ENCODE results near the gene NACC1. TPM values are rescaled to one million over a fixed set of nuclear protein-coding genes. Genes with fewer than 3 reads are reported as not detected.

Gene NACC1
- total RNA-seq, 2 donors from 2014 or later = 53.6 to 76.0 TPM

DNA sequence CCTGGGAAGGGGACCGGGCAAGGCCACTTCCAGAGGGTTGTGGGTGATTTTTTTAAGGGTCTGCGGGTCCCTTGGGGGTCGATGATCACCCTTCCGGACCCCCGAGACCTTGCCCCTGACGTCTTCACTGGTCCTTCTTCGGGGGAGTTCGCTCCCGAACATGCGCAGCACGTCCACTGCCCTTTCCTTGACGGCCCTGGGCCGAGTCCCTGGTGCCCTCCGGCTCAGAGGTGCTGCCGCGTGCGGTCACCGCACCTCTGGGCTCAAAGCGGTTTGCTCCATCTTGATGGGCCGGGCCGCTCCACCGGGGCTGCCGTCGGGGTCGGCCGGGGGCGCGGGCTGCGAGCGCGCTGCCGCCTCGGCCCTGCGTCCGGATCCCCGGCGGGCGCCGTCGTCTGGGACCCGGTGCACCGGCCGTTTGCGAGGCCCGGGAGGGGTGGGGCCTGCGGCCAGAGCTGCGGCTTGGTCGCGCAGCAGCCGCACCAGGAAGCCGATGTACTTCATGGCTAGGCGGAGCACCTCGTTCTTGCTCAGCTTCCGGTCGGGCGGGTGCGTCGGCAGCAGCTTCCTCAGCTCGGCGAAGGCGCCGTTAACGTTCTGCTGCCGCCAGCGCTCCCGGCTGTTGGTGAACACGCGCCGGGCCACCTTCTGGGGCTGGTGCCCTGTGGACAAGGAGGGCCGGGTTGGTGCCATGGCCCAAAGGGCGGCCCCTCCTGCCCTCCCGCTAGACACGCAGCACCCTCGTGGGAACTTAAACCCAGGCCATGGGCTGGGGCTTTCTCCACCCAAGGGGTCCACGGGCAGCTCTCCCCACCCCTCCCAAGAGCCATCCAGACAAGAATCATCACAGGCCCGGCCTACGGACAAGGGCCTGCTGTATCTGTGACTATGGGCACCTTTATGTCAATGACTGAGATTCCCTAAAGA lies 18.7 kb upstream of the NACC1 start:
- Mint-ChIP-seq H3K4me1 (ENCODE audit: low read depth) (peaks cover 62% of the 10 kb centered on the region), H3K27me3 (ENCODE audit: low read depth) (peaks cover 33% of the 10 kb centered on the region), H3K27ac (peak overlapping the region; percentile 86), H3K9me3 (peaks cover 0 to 5% of the 10 kb centered on the region in 2 donors), H3K36me3 (ENCODE audit: insufficient read depth in 2 of 2) (peaks cover 0 to 5% of the 10 kb centered on the region in 2 donors), H3K4me3 (peak overlapping the region; percentile 84 to 90)
- peak; percentile 87 to 89 for DNase-seq
- ATAC-seq (replicated peaks in 1 of 2) = peak; percentile 62 to 69

DNA sequence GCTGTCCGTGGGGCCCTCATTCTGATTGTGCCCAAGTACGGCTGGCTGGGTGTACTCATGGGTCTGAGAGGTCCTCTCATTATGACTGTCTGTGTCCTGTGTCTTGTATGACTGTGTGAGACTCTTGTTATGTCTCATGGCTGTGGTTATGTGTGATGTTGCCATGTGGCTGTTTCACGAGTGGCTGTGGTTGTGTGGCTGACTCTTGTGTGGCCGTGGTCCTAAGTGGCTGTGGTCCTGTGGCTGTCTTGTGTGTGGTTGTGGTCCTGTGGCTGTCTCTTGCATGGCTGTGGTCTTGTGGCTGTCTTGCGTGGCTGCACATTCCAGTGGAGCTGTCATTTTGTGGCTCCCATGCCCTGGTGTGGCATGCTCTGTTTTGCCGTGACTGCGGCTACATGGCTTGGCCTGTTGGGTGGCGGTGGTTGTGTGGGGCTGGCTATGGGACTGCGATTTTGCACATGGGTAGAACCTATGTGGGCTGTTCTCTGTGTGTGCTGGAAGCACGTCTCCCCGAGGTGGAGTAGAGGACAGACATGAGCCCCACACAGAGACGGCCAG lies 18.0 kb upstream of the NACC1 start:
- peaks cover 27% of the 10 kb centered on the region for H3K27me3 Mint-ChIP-seq (ENCODE audit: low read depth)
- H3K9me3 Mint-ChIP-seq = peaks cover 0 to 5% of the 10 kb centered on the region in 2 donors
- H3K4me3 Mint-ChIP-seq = peak overlapping the region; percentile 76 to 90
- H3K4me1 Mint-ChIP-seq (ENCODE audit: low read depth) = peaks cover 56% of the 10 kb centered on the region
- ATAC-seq (replicated peaks in 1 of 2) (peak; percentile 83 to 84), DNase-seq (peak; percentile 82 to 84)
- H3K36me3 Mint-ChIP-seq (ENCODE audit: insufficient read depth in 2 of 2) = peaks cover 0 to 5% of the 10 kb centered on the region in 2 donors
- H3K27ac Mint-ChIP-seq = peak overlapping the region; percentile 86

DNA sequence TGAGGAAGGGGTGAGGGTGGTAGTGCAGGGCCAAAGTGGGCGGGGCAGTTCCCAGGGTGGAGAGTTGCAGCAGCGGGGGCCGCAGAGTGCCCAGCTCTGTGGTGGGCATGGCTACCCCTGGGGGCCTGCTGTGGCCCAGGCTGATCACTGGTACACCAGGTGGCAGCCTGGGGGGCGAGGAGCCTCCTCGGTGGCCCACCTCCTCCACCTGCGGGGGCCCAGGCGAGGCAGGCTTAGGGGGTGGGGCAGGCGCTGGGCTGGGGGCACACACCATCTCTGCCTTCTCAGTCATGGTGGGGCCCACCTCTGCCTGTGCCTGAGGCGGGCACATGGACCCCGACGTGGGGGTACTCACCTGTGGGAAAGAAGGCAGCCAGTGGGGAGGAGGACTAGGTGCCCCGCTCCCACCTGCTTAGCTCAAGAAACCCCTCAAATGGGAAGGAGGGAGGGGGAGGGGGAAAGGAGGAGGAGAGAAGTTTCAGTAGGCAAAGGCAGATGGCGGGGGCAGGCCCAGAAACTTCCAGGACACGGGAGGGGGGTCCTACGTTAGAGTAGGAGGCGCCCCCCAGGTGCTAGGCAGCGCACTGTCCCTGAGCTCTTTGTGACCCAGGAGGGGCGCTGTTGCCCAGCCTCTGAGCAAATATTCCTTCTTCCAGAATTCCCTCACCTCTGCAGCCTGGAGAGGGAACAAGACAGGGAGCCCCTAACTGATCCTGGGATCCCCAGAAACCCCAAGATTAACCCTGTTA lies 17.0 kb upstream of the NACC1 start:
- H3K4me3 Mint-ChIP-seq = peak overlapping the region; percentile 36 to 43
- H3K4me1 Mint-ChIP-seq (ENCODE audit: low read depth) = peaks cover 52% of the 10 kb centered on the region
- ATAC-seq (replicated peaks in 1 of 2) (no peak), DNase-seq (no peak)
- no peak overlapping the region for H3K27ac Mint-ChIP-seq
- H3K36me3 Mint-ChIP-seq (ENCODE audit: insufficient read depth in 2 of 2) = peaks cover 0 to 5% of the 10 kb centered on the region in 2 donors
- peaks cover 0 to 5% of the 10 kb centered on the region in 2 donors for H3K9me3 Mint-ChIP-seq
- peaks cover 24% of the 10 kb centered on the region for H3K27me3 Mint-ChIP-seq (ENCODE audit: low read depth)

DNA sequence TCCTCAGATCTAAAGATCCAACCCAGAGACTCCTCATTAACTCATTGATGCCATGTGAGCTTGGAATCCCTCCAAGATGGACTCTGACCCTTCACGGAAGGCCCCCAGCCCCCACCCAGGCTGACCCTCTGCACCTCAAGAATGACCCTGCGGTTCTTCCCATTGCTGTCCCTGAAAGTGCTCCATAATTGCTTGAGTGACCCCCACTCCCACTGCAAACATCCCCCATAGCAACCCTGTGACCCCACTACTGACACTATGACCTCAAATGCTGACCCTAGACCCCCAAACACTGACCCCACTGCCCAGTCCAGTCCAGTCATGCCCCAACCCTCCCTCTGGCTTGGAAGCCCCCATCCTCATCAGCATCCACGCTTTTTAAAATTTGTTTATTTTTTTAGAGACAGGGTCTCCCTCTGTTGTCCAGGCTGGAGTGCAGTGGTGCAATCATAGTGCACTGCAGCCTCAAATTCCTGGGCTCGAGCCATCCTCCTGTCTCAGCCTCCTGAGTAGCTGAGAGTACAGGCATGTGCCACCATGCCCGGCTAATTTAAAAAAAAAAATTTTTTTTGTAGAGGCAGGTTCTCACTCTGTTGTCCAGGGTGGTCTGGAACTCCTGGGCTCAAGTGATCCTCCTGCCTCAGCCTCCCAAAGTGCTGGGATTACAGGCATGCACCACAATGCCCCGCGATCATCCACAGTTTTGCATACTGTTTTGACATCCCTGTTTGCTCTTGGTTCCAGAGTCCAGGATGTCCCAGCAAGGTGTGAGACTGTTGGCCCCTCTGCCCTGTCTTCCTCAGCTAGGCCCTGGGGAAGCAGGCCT lies 16.3 kb upstream of the NACC1 start:
- H3K4me3 Mint-ChIP-seq = peak overlapping the region; percentile 67 to 78
- peaks cover 18% of the 10 kb centered on the region for H3K27me3 Mint-ChIP-seq (ENCODE audit: low read depth)
- peaks cover 0 to 5% of the 10 kb centered on the region in 2 donors for H3K36me3 Mint-ChIP-seq (ENCODE audit: insufficient read depth in 2 of 2)
- ATAC-seq (replicated peaks in 1 of 2) (no peak), DNase-seq (no peak)
- peaks cover 48% of the 10 kb centered on the region for H3K4me1 Mint-ChIP-seq (ENCODE audit: low read depth)
- H3K27ac Mint-ChIP-seq = no peak overlapping the region
- H3K9me3 Mint-ChIP-seq = peaks cover 0 to 5% of the 10 kb centered on the region in 2 donors

DNA sequence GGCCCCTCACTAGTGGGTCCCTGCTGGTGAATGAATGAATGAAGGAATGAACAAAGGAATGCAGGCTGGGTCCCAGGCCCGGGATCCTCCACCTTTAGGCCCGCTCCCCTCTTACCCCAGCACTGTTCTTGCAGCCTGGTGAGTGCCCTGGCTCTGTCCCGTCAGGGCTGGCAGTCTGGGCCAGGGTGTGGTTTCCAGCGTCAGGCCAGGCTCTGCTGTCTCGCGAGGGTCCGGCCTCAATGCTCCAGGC lies 15.7 kb upstream of the NACC1 start:
- H3K36me3 Mint-ChIP-seq (ENCODE audit: insufficient read depth in 2 of 2) = peaks cover 0 to 5% of the 10 kb centered on the region in 2 donors
- peak overlapping the region; percentile 67 to 78 for H3K4me3 Mint-ChIP-seq
- ATAC-seq (replicated peaks in 1 of 2) = no peak
- peaks cover 0 to 5% of the 10 kb centered on the region in 2 donors for H3K9me3 Mint-ChIP-seq
- peaks cover 43% of the 10 kb centered on the region for H3K4me1 Mint-ChIP-seq (ENCODE audit: low read depth)
- no peak for DNase-seq
- no peak overlapping the region for H3K27ac Mint-ChIP-seq
- H3K27me3 Mint-ChIP-seq (ENCODE audit: low read depth) = peaks cover 12% of the 10 kb centered on the region

DNA sequence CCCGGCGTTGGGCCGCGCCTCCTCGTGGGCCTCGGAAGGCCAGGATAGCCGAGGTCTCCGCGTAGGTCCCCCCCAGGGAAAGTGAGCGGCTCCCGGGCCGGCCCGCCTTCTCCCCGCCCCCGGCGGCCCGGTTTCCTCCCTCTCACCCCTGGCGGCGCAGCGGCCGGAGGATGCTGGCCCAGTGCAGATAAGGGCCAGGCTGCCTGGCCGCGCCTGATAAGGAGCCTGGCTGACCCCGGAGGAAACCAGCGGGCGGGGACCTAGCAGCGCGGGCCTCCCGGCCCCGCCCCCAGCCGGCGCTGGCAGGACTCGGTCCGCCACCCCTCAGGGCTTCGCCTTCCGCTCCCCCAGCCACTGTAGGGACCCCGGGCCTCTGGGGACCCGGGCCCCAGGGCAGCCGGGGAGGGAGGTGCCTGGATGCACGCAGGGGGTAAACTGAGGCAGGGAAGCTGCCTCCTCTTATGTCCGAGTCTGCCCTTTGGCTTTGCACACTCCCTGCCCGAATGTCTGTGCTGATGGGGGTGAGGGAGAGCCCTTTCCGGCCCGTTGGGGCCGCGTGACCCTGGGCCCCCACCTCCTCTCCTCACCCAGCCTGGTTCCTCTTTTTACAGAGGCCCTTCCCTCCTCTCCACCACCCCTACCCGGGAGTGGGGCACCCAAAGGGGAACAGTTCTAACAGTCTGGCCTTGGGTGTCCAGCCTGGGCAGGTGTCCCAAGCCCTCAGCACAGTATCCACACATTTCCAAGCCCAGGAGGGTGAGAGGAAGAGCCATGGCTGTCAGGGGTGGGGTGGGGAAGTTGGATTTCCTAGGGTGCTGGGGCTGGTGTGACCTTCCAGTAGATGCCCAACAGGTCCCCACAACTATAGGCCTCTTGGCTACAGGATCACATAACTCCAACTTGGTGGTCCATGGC lies 15.1 kb upstream of the NACC1 start, which contains the start of gene LYL1:
TSS of gene LYL1 (minus strand) at position 193 of the 915 bp plus-strand sequence. CDS start 1,687 bp downstream, outside the sequence.
- Mint-ChIP-seq H3K4me1 (ENCODE audit: low read depth) (peaks cover 42% of the 10 kb centered on the region), H3K36me3 (ENCODE audit: insufficient read depth in 2 of 2) (peaks cover 3 to 5% of the 10 kb centered on the region in 2 donors), H3K4me3 (peak within 1 kb of the TSS; percentile 78), H3K27me3 (ENCODE audit: low read depth) (peaks cover 10% of the 10 kb centered on the region), H3K9me3 (peaks cover 0 to 5% of the 10 kb centered on the region in 2 donors), H3K27ac (no peak within 1 kb of the TSS)
- DNase-seq (peak in 1 of 2 donors; percentile 65), ATAC-seq (replicated peaks in 1 of 2) (peak in 1 of 2 donors; percentile 19)

DNA sequence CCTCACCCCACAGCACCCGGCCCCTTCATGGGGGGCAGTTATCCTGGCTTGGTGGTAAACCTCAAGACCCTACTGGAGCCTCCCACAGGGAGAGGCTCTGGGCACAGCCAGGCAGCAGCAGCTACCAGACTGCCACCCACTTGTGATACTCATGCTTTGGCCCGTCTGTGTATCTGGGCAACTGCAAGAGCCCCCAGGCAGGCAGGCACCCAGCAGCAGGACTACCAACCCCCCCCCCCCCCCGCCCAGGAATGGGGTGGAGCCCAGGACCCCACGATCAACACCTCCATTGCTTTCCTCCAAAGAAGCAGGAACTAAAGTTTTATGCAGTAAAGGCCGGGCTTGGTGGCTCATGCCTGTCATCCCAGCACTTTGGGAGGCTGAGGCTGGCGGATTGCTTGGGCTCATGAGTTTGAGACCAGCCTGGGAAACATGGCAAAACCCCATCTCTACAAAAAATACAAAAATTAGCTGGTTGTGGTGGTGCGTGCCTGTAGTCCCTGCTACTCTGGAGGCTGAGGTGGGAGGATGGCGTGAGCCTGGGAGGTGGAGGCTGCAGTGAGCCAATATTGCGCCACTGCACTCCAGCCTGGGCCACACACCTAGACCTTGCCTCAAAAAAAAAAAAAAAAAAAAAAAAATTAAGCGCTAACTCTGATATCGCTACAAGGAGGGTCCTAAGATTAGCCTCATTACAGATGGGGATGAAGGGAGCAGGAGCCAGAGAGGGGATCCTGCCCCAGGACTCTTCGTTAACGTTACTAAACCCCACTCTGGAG lies 14.3 kb upstream of the NACC1 start:
- H3K36me3 Mint-ChIP-seq (ENCODE audit: insufficient read depth in 2 of 2) = peaks cover 3 to 5% of the 10 kb centered on the region in 2 donors
- peak overlapping the region; percentile 95 to 97 for H3K4me3 Mint-ChIP-seq
- peaks cover 34% of the 10 kb centered on the region for H3K4me1 Mint-ChIP-seq (ENCODE audit: low read depth)
- ATAC-seq (replicated peaks in 1 of 2) (no peak), DNase-seq (no peak)
- no peak overlapping the region for H3K27ac Mint-ChIP-seq
- H3K27me3 Mint-ChIP-seq (ENCODE audit: low read depth) = peaks cover 1% of the 10 kb centered on the region
- H3K9me3 Mint-ChIP-seq = peaks cover 0 to 5% of the 10 kb centered on the region in 2 donors

DNA sequence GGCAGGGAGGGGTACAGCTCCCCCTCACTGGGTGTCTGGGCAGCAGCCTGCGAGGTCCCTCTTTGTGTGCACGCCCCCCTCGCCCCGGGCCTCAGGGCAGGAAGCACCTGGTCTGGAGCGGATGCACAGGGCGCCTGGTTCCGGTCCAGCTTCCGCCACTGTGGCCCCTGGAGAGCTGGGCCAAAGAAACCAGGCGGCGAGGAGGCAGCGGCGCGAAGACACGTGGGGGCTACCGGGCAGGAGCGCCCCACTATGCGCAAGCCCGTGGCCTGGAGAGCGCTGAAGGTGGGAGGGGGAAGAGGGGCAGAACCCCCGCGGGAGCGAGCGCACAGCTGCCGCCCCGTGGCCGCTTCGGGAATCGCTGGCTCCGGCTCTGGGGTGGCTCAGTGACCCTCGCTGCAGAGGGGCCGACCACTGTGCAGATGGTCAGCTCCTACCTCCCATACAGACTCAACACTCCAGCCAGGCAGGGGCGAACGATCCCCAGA lies 13.7 kb upstream of the NACC1 start:
- H3K4me1 Mint-ChIP-seq (ENCODE audit: low read depth) = peaks cover 29% of the 10 kb centered on the region
- peaks cover 3 to 5% of the 10 kb centered on the region in 2 donors for H3K36me3 Mint-ChIP-seq (ENCODE audit: insufficient read depth in 2 of 2)
- H3K4me3 Mint-ChIP-seq = peak overlapping the region; percentile 95 to 97
- ATAC-seq (replicated peaks in 1 of 2) (peak; percentile 43 to 44), DNase-seq (peak; percentile 79 to 83)
- H3K27ac Mint-ChIP-seq = peak overlapping the region; percentile 76
- H3K9me3 Mint-ChIP-seq = peaks cover 0 to 5% of the 10 kb centered on the region in 2 donors
- no peaks in the 10 kb centered on the region for H3K27me3 Mint-ChIP-seq (ENCODE audit: low read depth)

DNA sequence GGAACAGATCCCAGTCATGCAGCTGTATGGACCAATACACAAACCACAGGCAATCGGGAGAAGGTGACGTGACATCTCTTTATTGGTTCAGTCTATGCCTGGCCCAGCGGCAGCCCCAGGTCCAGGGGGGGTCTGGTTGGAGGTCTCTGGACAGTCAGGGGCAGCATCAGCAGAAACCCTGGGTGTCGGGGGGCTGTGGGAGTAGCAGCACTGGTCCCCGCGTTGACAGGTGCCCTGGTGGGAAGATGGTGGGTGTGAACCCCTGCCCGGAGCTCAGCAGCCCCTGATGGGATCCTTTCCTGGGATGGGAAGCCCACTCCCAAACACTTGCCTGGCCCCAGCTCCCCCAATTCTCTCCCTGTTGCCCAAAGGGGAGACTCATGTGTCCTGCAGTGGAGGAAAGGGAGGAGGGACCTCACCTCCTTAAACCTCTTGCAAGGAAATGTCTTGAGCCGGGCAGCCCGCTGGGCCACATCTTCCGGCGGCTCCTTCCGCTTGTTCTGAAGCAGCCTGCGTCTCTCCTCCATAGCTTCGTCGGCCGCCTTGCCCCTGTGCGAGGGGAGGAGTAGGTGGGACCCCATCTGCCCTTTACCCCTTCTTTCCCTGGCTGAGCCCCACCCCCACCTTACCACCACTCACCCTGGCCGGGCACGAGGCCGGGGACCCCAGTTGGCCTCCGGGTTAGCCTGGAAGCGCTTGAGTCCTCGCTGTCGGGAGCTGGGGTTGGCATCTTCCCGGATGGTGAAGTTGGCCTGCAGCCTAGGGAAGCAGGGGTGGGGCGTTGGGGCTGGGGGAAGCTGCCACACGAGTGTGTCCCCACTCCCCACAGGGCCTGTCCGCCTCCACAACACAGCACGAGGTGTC lies 13.0 kb upstream of the NACC1 start:
- peaks cover 0 to 3% of the 10 kb centered on the region in 2 donors for H3K9me3 Mint-ChIP-seq
- peak overlapping the region; percentile 95 to 97 for H3K4me3 Mint-ChIP-seq
- H3K27me3 Mint-ChIP-seq (ENCODE audit: low read depth) = no peaks in the 10 kb centered on the region
- DNase-seq (peak in 1 of 2 donors; percentile 51), ATAC-seq (replicated peaks in 1 of 2) (peak; percentile 10 to 20)
- peaks cover 2 to 3% of the 10 kb centered on the region in 2 donors for H3K36me3 Mint-ChIP-seq (ENCODE audit: insufficient read depth in 2 of 2)
- H3K27ac Mint-ChIP-seq = peak overlapping the region; percentile 76
- peaks cover 22% of the 10 kb centered on the region for H3K4me1 Mint-ChIP-seq (ENCODE audit: low read depth)

DNA sequence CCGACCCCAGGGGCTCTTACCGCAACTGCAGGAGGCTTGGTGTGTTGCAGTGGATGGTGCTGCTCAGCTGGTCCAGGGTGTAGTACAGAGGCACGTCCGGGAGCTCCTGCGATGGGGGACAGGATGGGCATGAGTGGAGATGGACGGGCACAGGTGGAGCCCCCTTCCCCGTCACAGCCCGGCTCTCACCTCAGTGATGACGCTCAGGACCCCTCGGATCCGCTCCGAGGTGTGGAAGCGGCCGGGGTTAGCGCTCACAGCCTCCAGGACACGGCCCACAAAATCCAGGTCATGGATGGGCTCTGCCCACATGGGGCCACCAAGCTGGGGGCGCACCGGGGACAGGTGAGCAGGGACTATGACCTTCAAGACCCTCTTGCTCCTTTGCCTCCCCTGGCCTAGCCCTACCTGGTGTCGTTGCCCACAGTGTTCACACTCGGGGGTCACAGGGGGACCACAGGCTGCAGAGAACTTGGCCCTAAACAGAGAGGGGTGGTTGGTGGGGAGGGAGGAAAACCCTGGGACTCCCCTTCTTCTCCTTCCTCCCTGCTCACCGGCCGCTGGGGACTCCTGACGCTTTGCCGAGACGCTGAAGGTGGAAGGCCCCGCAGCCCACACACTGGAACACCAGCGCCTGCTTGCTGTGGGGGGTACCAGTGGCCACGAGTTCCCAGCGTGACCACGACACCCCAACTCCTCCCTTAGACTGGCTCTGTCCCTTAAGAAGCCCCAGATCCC lies 8.5 kb upstream of the NACC1 start:
- no peak for DNase-seq
- no peak for ATAC-seq (replicated peaks in 1 of 2)
- H3K4me1 Mint-ChIP-seq (ENCODE audit: low read depth) = no peaks in the 10 kb centered on the region
- no peak overlapping the region for H3K4me3 Mint-ChIP-seq
- H3K27ac Mint-ChIP-seq = no peak overlapping the region
- no peaks in the 10 kb centered on the region for H3K9me3 Mint-ChIP-seq
- H3K27me3 Mint-ChIP-seq (ENCODE audit: low read depth) = no peaks in the 10 kb centered on the region
- peaks cover 0 to 3% of the 10 kb centered on the region in 2 donors for H3K36me3 Mint-ChIP-seq (ENCODE audit: insufficient read depth in 2 of 2)

Data from activated T-cell treated with anti-CD3 and anti-CD28 coated beads, Interleukin-2, amount 50 U/mL, for 72 hours (primary cell).